NCI-H2171 treated with DMSO at 0.1 percent for 48 hours (cell line): ENCODE data around the gene THBS3.
"Not testable (repeated sequence)": the region's sequence is repeated elsewhere in the genome, so short reads cannot be mapped to it uniquely, and the experiment has no call there.

Experiments used
- DNase-seq: peaks from one replicate; lab custom pipeline; 2025; lab: John Stamatoyannopoulos, UW

The THBS3 gene

GRCh38 chr1:155235375-155235774 lies 27.7 kb upstream of the THBS3 start:
- not testable (repeated sequence) for DNase-seq

GRCh38 chr1:155233502-155233901 lies 25.8 kb upstream of the THBS3 start:
- DNase-seq, result not testable (repeated sequence)

GRCh38 chr1:155232001-155232978 lies 24.6 kb upstream of the THBS3 start:
- not testable (repeated sequence) for DNase-seq

GRCh38 chr1:155231302-155231701 lies 23.6 kb upstream of the THBS3 start:
- not testable (repeated sequence) for DNase-seq

- no peak for DNase-seq
Observed at GRCh38 chr1:155228096-155228427, 20.4 kb upstream of the THBS3 start.

GRCh38 chr1:155227261-155228095 lies 19.8 kb upstream of the THBS3 start:
- peak; percentile 99 for DNase-seq

GRCh38 chr1:155226910-155227260 lies 19.2 kb upstream of the THBS3 start:
- DNase-seq, result peak; percentile 73

GRCh38 chr1:155226188-155226909 lies 18.7 kb upstream of the THBS3 start:
- DNase-seq, result peak; percentile 86

- DNase-seq, result not testable (repeated sequence)
Observed at GRCh38 chr1:155225404-155225759, 17.7 kb upstream of the THBS3 start.

- DNase-seq, result no peak
Observed at GRCh38 chr1:155223047-155223446, 15.3 kb upstream of the THBS3 start.

- DNase-seq, result not testable (repeated sequence)
Observed at GRCh38 chr1:155220211-155220965, 12.7 kb upstream of the THBS3 start.

GRCh38 chr1:155219592-155220031 lies 11.9 kb upstream of the THBS3 start:
- peak; percentile 50 for DNase-seq

- DNase-seq, result peak; percentile 63
Observed at GRCh38 chr1:155218854-155219591, 11.3 kb upstream of the THBS3 start.

GRCh38 chr1:155214702-155215101 lies 7.0 kb upstream of the THBS3 start:
- not testable (repeated sequence) for DNase-seq

GRCh38 chr1:155212051-155212440 lies 4.3 kb upstream of the THBS3 start:
- DNase-seq, result not testable (repeated sequence)

- not testable (repeated sequence) for DNase-seq
Observed at GRCh38 chr1:155211381-155212050, 3.8 kb upstream of the THBS3 start.

- no peak for DNase-seq
Observed at GRCh38 chr1:155210314-155211104, 2.8 kb upstream of the THBS3 start.

GRCh38 chr1:155209312-155209721 lies 1.6 kb upstream of the THBS3 start:
- DNase-seq, result no peak
